Fibroblast of skin of right biceps (primary cell): Measurements from ENCODE around the gene RSPH6A.

Experiments used
- DNase-seq: peaks from one replicate; pipeline ENCODE4 v3.0.0-alpha.2; 2013

RSPH6A gene

DNA sequence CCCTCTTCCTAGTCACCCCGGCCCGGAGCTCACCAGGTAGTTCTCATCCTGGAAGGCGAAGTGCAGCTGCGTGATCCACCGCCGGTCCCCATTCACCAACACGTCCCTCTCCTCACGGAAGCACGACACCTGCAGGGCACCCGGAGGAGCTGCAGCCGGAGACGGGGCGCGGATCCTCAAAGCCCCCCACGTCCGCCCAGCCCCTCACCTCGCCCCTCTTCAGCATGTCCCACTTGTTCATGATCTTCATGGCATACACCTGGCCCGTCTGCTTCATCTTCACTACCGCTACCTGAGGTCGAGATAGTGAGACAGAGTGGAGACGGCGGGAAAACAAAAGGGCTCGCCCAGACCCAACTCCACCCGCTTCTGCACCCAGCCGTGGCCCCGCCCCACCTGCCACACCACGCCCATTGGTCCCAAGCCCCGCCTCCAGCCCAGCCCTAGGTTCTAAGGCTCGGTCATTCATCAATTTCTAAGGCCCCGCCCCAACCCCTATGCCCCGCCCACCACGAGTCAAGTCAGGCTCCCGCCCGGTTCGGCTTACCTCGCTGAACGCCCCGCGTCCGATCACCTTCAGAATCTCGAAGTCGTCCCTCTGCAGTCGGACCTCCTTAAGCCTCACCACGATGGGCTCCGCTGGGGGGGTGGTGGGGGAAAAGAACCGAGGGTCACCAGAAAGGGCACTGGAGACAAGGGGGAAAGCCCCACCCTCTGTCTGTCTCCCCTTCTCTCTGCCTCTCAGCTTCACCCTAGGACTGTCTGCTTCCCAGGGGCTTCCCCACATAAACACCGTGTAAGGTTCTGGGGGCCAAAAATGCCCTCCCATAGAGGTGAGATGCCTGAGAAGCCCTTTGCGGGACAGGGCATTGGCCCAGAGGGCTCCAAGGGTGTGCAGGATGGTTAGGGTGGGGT is 35.6 kb downstream of the RSPH6A start:
- DNase-seq, result peak; percentile 76

DNA sequence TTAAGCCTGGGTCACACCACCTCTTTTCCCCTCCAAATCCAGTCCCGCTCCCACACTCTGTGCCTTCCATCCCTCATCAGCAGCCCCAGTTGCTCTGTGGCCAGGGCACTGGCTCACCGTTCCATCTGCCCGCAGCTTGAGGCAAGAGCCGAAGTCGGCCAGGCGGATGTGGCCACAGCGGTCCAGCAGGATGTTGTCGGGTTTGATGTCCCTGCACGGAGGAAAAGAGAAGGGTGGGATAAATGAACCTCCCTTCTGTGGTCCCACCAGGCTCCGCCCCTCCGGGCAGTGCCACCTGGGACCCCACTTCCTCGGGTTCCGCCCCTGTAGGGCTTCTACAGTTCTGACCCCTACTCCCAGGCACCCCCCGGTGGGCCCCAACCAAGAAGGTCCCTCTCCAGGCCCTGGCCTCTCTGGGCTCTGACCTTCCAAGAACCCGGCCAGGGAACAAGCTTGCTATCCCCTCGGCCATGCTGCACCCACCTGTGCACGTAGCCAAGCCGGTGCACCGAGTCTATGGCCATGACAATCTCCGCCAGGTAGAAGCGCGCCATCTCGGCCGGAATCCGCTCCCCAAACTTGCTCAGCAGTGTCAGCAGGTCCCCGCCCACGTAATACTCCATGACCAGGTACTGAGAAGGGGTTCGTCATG is 37.0 kb downstream of the RSPH6A start:
- DNase-seq, result no peak

DNA sequence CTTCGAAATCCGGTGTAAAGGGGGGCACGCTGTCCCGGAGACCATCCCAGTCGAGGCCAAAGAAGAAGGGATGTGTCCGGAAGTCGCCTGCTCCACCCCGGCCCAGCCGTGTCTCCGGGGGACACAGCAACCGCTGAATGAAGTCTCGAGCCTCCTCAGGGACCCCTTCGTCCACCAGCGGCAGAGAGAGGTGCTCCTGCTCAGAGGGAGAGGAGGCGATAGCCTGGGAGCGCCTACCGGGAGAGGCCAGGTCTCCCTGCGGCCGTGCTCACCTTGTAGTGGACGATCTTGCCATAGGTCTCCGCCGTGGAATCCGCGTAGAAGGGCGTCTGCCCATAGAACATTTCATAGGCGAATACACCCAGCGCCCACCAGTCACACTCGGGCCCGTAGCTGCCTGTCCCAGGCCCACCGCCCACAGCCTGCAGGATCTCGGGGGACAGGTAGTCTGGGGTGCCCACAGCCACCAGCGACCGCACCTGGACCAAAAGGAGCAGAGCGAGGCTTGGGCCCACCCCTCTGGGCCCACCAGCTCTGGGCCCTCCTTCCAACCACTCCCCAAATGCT is 37.6 kb downstream of the RSPH6A start:
- DNase-seq, result no peak

DNA sequence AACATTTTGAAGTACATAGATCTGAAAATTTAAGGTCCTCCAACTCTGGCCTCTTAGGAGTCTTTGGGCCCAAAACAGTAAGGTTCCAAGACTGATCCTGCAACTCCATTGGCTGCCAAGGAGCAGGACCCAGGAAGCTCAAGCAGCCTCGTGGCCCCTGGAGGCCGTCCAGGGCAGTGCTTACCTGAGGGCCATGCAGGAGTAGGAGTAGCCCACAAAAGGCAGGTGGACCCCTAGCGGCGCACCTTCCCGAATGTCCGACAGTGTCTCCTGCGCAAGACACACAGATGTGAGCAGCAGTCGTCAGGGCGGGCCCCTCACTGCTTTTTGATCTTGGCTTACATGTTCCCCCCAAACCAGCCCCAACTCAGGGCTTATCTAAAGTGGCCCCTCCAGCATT is 40.3 kb downstream of the RSPH6A start:
- DNase-seq, result no peak

DNA sequence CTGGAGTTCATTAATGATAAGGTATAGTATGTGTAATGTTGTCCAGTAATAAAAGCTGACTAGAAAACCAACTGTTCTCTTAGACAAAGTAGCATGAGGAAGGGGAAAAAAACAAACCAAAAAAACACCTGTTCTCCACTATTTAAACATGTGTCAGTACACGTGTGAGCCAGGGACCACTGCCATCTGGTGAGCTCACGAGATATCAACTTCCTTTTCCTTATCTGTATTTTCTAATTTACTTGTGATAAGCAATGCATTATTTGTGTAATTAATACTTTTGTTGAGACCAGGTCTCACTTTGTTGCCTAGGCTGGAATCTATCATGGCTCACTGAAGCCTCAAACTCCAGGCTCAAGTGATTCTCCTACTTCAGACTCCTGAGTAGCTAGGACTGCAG is 41.7 kb downstream of the RSPH6A start:
- no peak for DNase-seq

DNA sequence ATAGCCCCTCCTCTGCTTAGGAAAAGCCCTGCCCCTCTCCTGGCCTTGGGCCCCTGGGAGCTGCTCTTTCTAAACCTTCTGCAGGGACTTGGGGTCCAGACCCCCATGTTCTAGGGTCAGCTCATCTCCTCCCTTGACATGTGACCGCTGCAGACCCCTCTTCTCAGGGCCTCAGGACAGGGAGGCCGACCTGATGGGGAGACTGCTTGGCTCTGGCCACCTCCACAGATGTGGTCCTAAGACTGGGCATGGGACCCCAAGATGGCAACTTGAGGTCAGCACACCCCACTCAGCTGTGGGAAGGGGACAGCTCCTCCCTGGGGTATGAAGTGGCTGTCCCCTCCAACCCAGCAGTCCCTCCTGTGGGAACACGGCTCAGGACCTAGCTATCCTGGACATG is 42.2 kb downstream of the RSPH6A start:
- DNase-seq, result no peak

DNA sequence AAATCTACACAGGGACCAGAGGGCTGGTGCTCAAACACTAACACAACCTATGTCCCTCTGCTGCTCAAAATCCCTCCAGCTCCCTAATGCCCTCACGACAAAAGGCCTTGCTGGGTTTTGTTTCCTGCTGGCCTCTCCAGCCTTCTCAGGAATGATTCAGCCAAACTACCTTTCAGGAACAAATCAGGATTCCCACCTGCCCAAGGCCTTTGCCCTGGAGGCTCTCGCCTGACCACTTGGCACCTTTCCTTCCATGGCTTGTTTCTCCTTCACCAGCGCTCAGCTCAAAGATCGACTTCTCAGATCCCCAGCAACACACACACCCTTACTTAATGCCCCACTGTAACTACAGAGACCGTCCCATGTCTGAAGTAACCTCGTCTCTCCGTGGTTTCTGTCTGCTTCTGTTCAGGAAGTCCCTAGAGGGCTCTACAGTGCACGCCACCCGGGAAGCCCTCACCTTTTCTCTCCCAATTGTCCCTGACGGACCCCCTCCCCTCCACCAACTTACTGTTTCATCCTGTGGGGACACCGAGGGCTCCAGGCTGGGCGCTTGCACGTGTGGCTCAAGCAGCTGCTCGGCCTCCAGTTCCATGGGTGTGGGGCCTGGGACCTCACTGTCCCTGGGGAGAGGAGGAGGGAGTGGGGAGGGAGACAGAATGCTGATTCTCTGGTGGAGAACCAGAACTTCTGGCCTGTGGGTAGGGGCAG is 42.8 kb downstream of the RSPH6A start:
- no peak for DNase-seq

DNA sequence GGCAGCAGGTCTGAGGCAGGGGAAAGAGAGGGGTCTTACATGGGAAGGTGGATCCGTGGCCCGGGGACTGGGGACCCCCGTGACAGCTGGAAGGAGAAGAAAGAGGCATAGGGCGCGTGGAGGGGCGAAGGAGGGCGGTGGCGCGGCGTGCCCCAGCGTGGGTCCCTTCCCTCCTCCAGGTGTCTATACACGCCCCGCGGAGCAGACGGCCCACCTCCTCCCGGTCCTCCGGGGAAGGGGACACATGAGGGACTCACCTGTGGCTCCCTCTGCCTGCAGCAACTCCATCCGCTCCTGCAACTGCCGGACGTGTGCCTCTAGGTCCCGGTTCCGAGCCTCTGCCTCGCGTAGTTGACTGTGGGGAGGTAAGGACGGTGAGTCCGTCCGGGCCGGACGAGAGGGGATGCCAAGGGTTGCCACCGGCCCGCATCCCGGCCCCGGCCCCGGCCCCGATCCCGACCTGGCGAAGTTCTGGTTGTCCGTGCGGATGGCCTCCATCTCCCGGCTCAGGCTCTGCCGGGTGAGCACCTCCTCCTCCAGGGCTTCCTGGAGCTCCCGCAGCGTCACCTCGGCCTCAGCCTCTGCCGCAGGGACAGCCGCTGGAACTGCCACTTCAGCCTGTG is 43.7 kb downstream of the RSPH6A start:
- DNase-seq, result no peak

DNA sequence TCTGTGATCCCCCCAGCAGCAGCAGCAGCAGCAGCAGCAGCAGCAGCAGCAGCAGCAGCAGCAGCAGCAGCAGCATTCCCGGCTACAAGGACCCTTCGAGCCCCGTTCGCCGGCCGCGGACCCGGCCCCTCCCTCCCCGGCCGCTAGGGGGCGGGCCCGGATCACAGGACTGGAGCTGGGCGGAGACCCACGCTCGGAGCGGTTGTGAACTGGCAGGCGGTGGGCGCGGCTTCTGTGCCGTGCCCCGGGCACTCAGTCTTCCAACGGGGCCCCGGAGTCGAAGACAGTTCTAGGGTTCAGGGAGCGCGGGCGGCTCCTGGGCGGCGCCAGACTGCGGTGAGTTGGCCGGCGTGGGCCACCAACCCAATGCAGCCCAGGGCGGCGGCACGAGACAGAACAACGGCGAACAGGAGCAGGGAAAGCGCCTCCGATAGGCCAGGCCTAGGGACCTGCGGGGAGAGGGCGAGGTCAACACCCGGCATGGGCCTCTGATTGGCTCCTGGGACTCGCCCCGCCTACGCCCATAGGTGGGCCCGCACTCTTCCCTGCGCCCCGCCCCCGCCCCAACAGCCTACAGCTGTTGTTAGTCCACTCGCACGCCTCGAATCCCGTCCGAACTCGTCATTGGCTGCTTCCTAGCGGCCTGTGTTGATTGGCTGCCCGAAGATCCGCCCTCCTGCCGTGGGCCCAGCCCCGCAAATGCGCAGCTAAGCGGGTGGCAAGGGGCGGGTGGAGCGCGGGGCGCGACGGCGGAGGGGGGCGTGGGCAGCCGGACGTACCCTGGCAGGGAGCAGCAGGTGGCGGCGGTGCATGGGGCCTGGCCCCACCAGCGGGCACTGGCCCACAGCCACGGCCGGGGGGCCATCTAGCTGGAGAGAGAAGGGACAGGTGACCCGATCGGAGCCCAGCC is 44.7 kb downstream of the RSPH6A start:
- peak; percentile 98 for DNase-seq

DNA sequence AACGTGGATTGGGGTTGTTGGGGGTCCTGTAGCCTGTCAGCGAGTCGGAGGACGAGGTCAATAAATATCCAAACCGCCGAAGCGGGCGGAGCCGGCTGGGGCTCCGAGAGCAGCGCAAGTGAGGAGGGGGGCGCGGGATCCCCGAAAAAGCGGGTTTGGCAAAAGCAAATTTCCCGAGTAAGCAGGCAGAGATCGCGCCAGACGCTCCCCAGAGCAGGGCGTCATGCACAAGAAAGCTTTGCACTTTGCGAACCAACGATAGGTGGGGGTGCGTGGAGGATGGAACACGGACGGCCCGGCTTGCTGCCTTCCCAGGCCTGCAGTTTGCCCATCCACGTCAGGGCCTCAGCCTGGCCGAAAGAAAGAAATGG is 45.3 kb downstream of the RSPH6A start:
- peak; percentile 39 for DNase-seq

DNA sequence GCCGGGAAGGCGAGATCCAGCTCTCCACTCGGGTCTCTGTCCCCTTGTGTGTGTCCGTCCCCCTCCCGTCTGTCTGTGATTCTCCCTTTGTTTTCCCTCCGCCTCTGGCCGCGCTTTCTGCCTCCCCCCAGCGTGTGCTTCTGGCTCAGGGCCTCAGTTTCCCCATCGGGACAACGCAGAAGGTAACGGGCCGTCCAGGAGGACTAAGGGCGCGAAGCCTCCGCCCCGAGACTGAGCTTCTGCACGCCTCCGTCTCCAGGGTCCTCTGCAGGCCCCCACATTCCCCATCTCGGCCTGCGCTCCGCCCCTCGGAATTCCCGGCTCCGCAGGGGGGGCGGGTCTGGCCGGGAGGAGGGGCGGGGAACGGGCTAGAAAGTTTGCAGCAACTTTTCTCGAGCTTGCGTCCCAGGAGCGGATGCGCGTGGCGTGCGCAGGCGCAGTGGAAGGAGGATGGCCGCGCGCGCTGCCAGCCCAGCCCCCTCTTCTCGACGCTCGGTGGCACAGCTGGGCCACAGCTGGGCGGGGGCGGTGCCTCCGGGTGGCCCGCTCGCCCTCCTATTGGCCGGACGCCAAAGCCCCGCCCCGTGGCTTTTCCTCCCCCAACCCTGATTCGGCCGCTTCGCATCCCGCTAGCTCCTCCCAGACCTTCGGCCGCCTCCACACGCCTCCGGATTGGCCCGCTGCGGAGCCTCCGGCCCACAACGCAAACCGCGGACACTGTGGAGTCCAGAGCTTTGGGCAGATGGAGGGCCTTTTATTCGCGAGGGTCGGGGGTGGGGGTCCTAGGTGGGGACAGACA is 45.9 kb downstream of the RSPH6A start, which contains the start of gene SIX5:
TSS of gene SIX5 (minus strand) at position 269 of the 799 bp plus-strand sequence. CDS start 408 bp downstream, outside the sequence.
- peak; percentile 98 for DNase-seq

DNA sequence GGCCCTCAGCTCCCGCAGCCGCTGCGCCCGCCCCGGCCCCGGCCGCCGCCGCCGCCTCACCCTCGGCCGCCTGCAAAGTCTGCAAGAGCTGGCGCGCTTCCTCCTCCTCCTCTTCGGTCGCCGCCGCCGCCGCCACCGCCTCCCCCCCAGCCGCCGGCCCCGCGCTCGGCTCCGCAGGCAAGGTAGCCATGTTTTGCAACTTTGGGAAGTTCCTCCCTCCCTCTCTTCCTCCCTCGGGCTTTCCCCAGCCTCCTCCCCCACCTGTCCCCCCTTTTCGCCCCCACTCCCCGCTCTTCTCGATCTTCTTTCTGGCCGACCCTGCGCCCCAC is 46.5 kb downstream of the RSPH6A start:
- DNase-seq, result peak; percentile 50

DNA sequence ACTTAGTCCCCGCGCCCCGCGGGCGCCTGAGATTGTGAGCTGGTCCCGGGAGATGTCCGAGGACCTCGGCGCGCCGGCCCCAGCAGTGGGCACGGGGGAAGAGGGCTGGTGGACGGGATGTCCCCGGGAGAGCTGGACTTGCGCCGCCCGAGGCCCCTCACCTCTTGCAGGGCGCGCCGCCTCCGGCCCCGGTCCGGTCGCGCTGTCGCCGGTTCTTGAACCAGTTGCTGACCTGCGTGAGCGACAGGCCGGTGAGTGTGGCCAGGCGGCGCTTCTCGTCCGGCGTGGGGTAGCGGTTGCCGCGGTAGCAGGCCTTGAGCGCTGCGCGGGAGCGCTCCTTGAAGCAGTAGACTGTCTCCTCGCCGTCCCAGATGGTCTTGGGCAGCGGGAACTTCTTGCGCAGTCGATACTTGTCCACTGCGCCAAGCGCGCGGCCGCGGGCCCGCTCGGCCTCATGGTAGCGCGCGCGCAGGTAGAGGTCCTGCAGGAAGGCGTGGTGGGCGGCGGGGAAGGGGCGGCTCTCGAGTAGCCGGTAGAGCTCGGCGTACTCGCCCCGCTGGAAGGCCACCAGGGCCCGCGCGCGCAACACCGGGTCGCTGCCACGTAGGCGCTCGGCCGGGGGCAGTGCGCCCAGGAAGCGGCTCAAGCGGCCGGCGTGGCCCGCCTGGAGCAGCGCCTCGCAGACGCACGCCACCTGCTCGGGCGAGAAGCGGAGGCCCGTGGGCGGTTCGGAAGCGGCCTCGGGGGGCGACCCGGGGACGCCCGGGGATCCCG is 47.0 kb downstream of the RSPH6A start:
- peak; percentile 66 for DNase-seq

DNA sequence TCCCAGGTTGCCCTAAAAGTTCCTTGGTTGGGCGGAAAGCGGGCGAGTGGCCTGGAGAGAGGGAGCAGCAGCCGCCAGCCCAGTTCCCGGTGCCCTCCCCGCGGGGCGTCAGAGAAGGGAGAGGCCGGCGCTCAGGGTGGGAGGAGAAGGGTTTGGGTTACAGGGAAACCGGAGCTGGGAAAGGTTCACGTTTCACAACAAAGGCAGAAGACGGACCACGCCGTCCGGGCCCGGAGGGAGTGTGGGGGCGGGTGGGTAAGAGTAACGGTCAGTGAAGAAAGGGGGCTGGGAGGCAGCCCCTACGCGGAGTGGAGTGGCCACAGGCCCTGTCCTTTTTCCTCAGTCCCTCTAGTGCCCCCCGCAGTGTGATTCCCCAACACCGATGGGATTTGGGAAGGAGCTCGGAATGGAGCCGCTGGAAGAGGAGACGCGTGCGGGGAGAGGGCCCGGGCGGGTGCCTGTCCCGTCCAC is 47.7 kb downstream of the RSPH6A start:
- peak; percentile 84 for DNase-seq

DNA sequence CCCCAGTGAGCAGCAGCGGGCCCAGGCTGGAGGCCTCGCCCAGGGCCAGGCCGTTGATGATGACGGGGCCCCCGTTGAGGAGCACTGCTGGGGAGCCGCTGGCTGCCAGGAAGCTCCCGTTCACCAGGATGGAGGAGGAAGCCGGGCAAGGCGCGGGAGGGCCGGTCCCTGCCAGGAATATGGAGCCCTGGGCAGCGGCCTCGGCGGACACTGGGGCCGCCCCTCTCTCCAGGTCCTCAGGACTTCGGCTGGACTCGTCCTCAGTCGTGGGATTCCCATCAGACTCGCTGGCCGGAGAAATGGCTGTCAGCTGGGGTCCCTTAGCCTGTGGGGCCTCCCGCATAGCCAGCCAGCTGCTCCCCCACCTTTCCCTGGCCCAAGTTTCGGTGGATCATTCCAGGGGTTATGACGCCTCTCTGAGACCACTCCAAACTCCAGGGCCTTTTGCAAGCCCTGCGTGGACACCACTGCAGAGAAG is 48.2 kb downstream of the RSPH6A start:
- no peak for DNase-seq

DNA sequence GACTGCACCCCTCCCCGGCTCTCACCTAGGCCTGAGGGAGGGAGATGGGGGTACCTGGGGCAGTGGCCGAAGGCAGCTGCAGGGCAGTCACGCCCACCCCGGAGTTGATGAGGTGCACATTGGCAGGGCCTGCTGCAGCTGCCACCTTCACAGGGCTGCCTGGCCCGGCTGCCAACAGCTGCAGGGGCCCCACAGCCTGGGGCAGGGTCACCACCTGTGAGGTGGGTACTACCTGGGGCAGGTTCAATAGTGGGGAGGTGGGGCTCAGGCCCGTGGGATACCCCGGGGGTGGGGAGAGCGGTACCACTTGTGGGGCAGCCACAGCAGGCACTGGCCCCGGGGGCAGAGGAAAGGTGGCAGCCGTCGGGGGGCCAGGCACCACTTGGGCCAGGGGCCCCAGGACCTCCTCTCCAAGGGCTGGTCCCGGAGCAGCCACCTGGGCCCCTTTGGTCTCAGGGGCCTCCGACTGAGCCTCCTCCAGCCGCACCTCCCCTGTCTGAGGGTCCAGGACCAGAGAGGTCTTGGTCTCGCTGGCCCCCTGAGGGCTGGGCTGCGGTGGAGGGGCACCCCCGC is 48.7 kb downstream of the RSPH6A start:
- DNase-seq, result no peak

DNA sequence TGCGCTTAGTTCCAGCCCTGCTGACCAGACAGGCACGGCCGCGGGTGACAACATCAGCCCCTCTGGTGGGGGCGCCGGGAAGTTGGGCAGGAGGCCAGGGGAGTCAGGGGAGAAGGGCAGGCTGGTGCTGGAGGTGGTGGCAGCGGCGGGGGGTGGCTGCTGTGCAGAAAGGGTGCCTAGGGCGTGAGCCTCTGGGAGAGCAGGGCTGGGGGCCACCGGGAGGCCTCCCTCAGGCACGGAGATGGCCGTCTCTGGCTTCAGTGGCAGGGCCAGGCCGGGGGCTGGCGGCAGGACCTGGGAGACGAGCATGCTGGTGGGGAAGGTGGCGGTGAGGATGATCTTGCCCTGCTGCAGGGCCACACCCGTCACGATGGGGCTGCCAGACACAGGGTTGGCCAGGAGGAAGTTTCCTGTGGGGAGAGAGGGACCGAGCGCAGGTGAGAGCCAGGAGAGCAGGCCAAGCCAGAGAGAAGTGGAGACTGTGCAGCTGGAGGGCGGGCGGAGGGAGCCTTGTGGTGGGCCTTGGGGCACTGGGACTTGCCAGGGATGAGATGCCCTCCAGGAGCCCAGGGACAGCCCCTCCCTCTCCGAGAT is 49.3 kb downstream of the RSPH6A start:
- DNase-seq, result no peak

DNA sequence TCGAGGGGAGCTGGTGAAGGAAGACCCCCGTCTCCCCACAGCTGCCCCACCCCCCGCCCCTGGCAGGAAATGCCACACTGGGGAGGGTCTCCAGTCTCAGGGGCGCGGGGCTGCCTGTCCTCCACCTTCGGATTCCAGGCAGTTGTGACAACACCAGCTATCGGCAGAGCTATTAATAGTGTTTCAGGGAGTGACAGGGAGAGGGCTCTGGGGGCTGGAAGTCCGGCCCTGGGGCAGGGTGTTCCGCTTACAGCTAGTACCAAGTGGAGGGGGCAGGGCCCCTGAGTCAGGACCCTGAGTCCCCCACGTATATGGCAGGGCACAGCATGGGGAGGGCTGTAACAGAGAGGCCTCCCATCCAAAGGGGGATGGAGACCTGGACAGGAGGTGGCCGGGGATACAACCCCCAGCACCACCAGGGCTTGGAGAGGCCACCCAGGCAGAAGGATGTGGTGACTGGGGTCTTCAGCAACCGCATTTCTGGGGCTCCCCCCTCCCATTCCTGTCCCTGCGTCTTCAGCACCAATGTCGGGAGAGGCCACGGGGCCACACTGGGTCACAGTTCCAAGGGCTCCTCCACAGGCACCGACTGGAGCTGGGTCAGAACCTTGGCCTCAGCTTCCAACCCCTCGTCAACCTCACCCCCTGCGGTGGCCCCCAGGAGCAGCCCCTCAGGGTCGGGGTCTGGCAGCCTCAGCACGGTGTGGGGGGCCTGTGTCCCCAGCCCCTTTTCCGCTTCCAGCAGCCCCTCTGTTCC is 50.0 kb downstream of the RSPH6A start:
- DNase-seq, result no peak
